Loucy (cell line): ENCODE results near the gene WNK1.

ENCODE experiments used
- H2AFZ ChIP-seq: fragments of 200-600 bp; sonication (generic); 2 replicates; pipeline ENCODE4 v1.6.0; 2016; ENCODE audit warnings: antibody characterized with exemption, mild to moderate bottlenecking, low read length, moderate library complexity
- H3F3A ChIP-seq: fragments of 200-600 bp; 2 replicates; pipeline ENCODE4 v1.6.0; 2016; ENCODE audit warnings: antibody characterized with exemption, low read depth, mild to moderate bottlenecking
- H3K27me3 ChIP-seq: fragments of 200-600 bp; sonication (generic); 2 replicates; pipeline ENCODE4 v1.6.1; 2014; ENCODE audit warnings: low read length, mild to moderate bottlenecking; ENCODE audit not compliant: insufficient read depth, poor library complexity, severe bottlenecking
- H3K36me3 ChIP-seq: fragments of 200-600 bp; sonication (generic); 2 replicates; pipeline ENCODE4 v1.6.1; 2016; ENCODE audit warnings: low read length; ENCODE audit not compliant: insufficient read depth
- H3K4me1 ChIP-seq: fragments of 200-600 bp; sonication (generic); 2 replicates; pipeline ENCODE4 v1.5.1; 2014; ENCODE audit warnings: low read length, mild to moderate bottlenecking; ENCODE audit not compliant: insufficient read depth, poor library complexity, severe bottlenecking
- H3K4me2 ChIP-seq: fragments of 200-600 bp; sonication (generic); 2 replicates; pipeline ENCODE4 v1.6.0; 2014; ENCODE audit warnings: antibody characterized with exemption, low read length, low read depth, mild to moderate bottlenecking; ENCODE audit not compliant: poor library complexity, severe bottlenecking
- H3K4me3 ChIP-seq: fragments of 200-600 bp; sonication (generic); 2 replicates; pipeline ENCODE4 v1.5.1; 2014; ENCODE audit warnings: low read length, mild to moderate bottlenecking, mixed read lengths; ENCODE audit not compliant: poor library complexity, severe bottlenecking
- H3K79me2 ChIP-seq: fragments of 200-600 bp; sonication (generic); 2 replicates; pipeline ENCODE4 v1.6.1; 2014; ENCODE audit warnings: low read length; ENCODE audit not compliant: insufficient read depth
- H3K9ac ChIP-seq: fragments of 200-600 bp; sonication (generic); 2 replicates; pipeline ENCODE4 v1.6.0; 2014; ENCODE audit warnings: mild to moderate bottlenecking, low read depth, low read length, moderate library complexity; ENCODE audit not compliant: poor library complexity, severe bottlenecking
- H3K9me2 ChIP-seq: fragments of 200-600 bp; sonication (generic); replicated peaks from 2 replicates; pipeline ENCODE4 v1.6.1; 2016; ENCODE audit warnings: low read depth, low read length, mixed read lengths
- H3K9me3 ChIP-seq: fragments of 200-600 bp; sonication (generic); 2 replicates; pipeline ENCODE4 v1.6.1; 2014; ENCODE audit warnings: mild to moderate bottlenecking, antibody characterized with exemption, low read length, low read depth; ENCODE audit not compliant: insufficient read depth
- H4K20me1 ChIP-seq: fragments of 200-600 bp; sonication (generic); 2 replicates; pipeline ENCODE4 v1.6.0; 2014; ENCODE audit warnings: antibody characterized with exemption, low read length, mild to moderate bottlenecking; ENCODE audit not compliant: insufficient read depth, poor library complexity, severe bottlenecking
- CTCF ChIP-seq: fragments of 200-600 bp; sonication (generic); conservative IDR thresholded peaks from 2 replicates; pipeline ENCODE4 v1.5.1; 2014; ENCODE audit warnings: mild to moderate bottlenecking, antibody characterized with exemption, low read length
- EZH2phosphoT487 ChIP-seq: fragments of 200-600 bp; IDR thresholded peaks from 2 replicates; pipeline ENCODE4 v1.6.1; 2018; ENCODE audit warnings: antibody characterized with exemption, mild to moderate bottlenecking, moderate library complexity, borderline replicate concordance

Gene WNK1

DNA sequence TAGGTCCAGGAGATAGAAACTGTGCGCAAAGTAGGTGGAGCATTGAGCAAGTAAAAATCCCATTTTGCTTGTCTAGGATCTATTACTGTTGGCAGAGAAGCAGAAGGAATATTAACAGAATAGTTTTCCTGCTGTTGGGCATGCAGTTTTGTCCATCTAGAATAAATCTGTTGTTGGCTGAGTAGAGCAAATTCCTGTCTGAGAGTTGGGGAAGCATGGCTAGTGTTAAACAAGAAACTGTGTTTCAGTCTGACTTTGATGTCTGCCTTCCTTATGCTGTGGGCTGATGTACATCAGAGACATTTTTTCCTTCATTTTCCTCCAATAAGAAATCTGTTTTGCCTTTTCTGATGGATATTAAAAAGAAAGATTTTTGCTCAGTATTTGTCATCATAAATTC is 99.0 kb downstream of the WNK1 start:
- no peaks in the 10 kb centered on the region for H3K9me2 ChIP-seq
- no peak overlapping the region for H3K4me3 ChIP-seq
- peaks cover 39% of the 10 kb centered on the region; the same call in 1 of the 2 replicates for H3K36me3 ChIP-seq
- no peak overlapping the region for H2AFZ ChIP-seq
- H3K4me1 ChIP-seq: peaks cover 20% of the 10 kb centered on the region
- TF ChIP-seq EZH2phosphoT487 (no peak), CTCF (no peak)
- peaks cover 74% of the 10 kb centered on the region for H4K20me1 ChIP-seq
- H3F3A ChIP-seq: 0 out of 2 replicates have a peak, but pooled peaks cover 3% of the 10 kb centered on the region
- no peak overlapping the region for H3K4me2 ChIP-seq
- no peaks in the 10 kb centered on the region for H3K27me3 ChIP-seq
- H3K9me3 ChIP-seq: no peaks in the 10 kb centered on the region
- no peak overlapping the region for H3K9ac ChIP-seq
- H3K79me2 ChIP-seq: peaks cover 81% of the 10 kb centered on the region

DNA sequence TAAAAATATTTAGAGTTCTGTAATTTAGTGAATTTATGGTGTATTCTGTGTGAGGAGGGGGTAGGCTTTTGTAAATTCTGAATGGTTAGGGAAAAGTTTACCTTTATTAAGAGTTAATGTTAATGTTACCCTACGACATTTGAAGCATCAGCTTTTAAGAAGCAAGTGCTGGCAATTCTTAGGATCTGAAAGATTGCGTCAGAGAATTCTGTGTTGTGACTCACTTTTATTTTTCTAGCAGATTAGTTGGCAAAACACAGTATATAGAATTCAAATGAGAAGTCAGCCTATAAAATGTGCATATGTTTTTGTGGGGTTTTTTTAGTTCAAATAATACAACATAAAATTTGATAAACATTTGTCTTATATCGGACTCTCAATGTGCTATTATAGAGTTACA is 99.5 kb downstream of the WNK1 start:
- Histone ChIP-seq H3F3A (0 out of 2 replicates have a peak, but pooled peaks cover 3% of the 10 kb centered on the region), H3K36me3 (peaks cover 40% of the 10 kb centered on the region; the same call in 1 of the 2 replicates), H3K4me1 (peaks cover 20% of the 10 kb centered on the region), H3K9ac (no peak overlapping the region), H3K9me2 (no peaks in the 10 kb centered on the region), H4K20me1 (peaks cover 69% of the 10 kb centered on the region), H3K79me2 (peaks cover 75% of the 10 kb centered on the region), H3K27me3 (no peaks in the 10 kb centered on the region), H3K4me2 (no peak overlapping the region), H3K9me3 (no peaks in the 10 kb centered on the region), H3K4me3 (no peak overlapping the region), H2AFZ (no peak overlapping the region)
- TF ChIP-seq CTCF: no peak
- no peak for TF ChIP-seq EZH2phosphoT487

DNA sequence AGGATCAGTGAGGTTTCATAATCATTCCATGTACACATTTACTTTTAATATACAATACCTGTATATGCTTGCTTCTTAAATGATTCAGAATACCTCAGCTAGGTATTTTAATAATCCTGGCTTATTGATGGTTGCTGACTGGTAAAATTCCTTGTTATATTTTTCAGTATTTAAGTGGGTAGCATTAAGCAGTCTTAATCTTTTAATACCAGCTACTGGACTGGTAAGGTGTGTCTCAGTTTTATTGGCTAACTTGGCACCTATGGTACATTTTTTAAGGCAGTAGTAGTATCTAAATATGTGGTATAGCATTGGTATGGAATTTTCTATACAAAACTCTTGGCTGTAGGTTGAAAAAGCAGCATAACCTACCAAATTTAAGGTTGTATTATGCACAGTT is 100.5 kb downstream of the WNK1 start:
- H3K4me1 ChIP-seq: peaks cover 20% of the 10 kb centered on the region
- H3K9me2 ChIP-seq: no peaks in the 10 kb centered on the region
- H3K9ac ChIP-seq: no peak overlapping the region
- TF ChIP-seq EZH2phosphoT487 (no peak), CTCF (no peak)
- H3K79me2 ChIP-seq: peaks cover 66% of the 10 kb centered on the region
- H2AFZ ChIP-seq: no peak overlapping the region
- no peak overlapping the region for H3K4me2 ChIP-seq
- peaks cover 41% of the 10 kb centered on the region for H3K36me3 ChIP-seq
- peaks cover 66% of the 10 kb centered on the region for H4K20me1 ChIP-seq
- H3K9me3 ChIP-seq: no peaks in the 10 kb centered on the region
- no peak overlapping the region for H3K4me3 ChIP-seq
- H3K27me3 ChIP-seq: no peaks in the 10 kb centered on the region
- H3F3A ChIP-seq: 0 out of 2 replicates have a peak, but pooled peaks cover 3% of the 10 kb centered on the region
